ENCODE results near the gene DDX17.

DNA sequence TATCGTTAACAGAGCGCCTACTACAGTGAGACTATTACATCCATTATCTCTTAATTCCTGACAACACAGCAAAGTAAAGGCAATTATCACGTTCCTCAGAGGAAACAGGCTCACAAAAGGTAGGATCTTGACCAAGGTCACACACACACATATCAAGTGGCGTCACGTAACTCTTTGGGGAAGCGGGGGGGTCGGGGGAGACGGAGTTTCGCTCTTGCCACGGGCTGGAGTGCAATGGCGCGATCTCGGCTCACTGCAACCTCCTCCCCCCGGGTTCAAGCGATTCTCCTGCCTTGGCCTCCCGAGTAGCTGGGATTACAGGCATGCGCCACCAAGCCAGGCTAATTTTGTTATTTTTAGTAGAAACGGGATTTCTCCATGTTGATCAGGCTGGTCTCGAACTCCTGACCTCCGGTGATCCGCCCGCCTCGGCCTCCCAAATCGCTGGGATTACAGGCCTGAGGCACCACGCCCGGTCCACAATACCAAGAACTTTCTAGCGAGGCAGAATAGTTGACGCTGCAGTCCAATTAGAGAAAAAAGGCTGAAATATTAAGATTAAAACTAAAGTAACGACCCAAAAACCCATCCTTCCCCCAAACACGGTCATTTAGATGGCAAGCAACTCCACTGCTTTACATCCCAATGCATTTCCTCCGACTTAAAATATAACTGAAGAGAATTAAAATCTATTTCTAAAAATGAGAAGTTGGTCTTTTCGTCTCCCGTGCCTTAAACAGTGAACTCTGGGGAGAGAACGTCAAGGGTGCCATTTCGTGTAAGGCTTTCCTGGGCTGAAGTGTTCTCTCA, 1.2 kb downstream of the DDX17 start:
- TF ChIP-seq CTCF (conservative IDR thresholded peaks at IDR 0.05 in 1 of 2, IDR thresholded peaks at IDR 0.05 in 1 of 2; ENCODE audit: extremely low read depth in 1 of 2, insufficient read depth in 1 of 2, low read depth in 1 of 2, low read length in 2 of 2) (no peak), EZH2 (IDR thresholded peaks at IDR 0.05; ENCODE audit: borderline replicate concordance, low read length) (no peak)
